ENCODE measurements around the gene MORC4. TPM values are rescaled to one million over a fixed set of nuclear protein-coding genes. Genes with fewer than 3 reads are reported as not detected.

Gene MORC4
- total RNA-seq, 1 donor from 2014 or later, result 17.9 TPM

DNA sequence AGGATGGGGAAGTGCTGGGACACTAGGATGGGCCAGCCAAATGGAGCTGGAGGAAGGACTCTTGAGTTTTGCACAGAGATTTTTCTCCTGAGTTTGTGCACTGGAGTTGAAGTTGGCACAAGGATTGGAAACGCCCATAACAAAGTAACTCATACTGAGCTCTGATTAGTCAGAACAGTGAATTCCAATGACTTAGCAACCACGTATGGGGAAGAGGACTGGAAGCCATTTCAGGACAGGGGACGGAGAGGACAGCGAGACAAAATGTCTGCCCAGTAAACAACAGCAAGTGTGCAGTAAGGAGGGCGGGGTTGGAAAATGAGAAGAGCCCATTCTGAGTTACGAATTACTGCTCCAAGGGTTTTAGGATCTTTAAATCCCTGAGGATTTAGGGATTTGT lies 102.8 kb downstream of the MORC4 start:
- TF ChIP-seq, protein P1, sequence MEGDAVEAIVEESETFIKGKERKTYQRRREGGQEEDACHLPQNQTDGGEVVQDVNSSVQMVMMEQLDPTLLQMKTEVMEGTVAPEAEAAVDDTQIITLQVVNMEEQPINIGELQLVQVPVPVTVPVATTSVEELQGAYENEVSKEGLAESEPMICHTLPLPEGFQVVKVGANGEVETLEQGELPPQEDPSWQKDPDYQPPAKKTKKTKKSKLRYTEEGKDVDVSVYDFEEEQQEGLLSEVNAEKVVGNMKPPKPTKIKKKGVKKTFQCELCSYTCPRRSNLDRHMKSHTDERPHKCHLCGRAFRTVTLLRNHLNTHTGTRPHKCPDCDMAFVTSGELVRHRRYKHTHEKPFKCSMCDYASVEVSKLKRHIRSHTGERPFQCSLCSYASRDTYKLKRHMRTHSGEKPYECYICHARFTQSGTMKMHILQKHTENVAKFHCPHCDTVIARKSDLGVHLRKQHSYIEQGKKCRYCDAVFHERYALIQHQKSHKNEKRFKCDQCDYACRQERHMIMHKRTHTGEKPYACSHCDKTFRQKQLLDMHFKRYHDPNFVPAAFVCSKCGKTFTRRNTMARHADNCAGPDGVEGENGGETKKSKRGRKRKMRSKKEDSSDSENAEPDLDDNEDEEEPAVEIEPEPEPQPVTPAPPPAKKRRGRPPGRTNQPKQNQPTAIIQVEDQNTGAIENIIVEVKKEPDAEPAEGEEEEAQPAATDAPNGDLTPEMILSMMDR (IDR thresholded peaks at IDR 0.05), result no peak
- no peak for TF ChIP-seq POLR2AphosphoS5 (IDR thresholded peaks at IDR 0.05; ENCODE audit: insufficient read depth in 1 of 2, low read depth in 1 of 2)
- no peak for TF ChIP-seq POLR2A (IDR thresholded peaks at IDR 0.05)
- DNase-seq (ENCODE audit: extremely low spot score in 2 of 2), result peak in 1 of 2 donors; percentile 11
- Histone ChIP-seq H3K27ac (no peak overlapping the region), H3K4me3 (no peak overlapping the region), H3K36me3 (no peaks in the 10 kb centered on the region), H3K9me3 (no peaks in the 10 kb centered on the region), H3K4me1 (peaks cover 11% of the 10 kb centered on the region), H3K27me3 (no peaks in the 10 kb centered on the region)
- intact Hi-C loops (cut with DNase I), result no loop called here

GRCh38 chrX:106894978-106895452 lies 105.0 kb downstream of the MORC4 start:
- no peak for TF ChIP-seq POLR2A (IDR thresholded peaks at IDR 0.05)
- TF ChIP-seq, protein P1 (IDR thresholded peaks at IDR 0.05), result no peak
- Histone ChIP-seq H3K36me3 (no peaks in the 10 kb centered on the region), H3K27me3 (no peaks in the 10 kb centered on the region), H3K9me3 (no peaks in the 10 kb centered on the region), H3K4me1 (peaks cover 11% of the 10 kb centered on the region), H3K27ac (peak overlapping the region; percentile 61), H3K4me3 (no peak overlapping the region)
- intact Hi-C loops (cut with DNase I), result no loop called here
- DNase-seq (ENCODE audit: extremely low spot score in 2 of 2), result peak in 1 of 2 donors; percentile 70

DNA sequence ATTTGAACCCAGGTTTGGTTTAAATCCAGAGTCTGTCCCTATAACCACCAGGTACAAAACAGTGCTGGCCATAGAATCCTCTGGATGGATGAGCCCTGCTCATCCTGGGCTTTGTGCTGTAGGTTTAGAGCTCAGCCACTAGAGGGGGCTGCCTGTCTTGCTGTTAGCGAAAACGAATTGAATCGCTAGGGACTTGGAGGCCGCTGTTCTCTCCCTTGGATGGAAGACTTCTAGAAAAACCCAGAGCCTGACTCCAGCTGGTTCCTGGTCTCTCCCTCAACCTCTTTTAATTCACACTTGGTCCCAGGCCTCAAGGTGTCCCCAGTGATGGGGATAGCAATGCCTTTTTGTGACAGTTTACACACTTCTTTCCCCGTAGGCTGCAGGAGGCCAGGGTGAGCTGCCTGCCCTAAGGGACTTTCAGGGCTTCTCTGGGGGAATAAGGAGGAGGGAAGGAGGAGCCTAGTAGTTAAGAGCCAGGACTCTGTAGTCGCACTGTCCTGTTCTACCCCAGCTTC lies 105.6 kb downstream of the MORC4 start:
- intact Hi-C loops (cut with DNase I), result no loop called here

GRCh38 chrX:106891762-106892460 lies 108.1 kb downstream of the MORC4 start:
- DNase-seq (ENCODE audit: extremely low spot score in 2 of 2), result peak in 1 of 2 donors; percentile 67
- TF ChIP-seq, protein P1 (IDR thresholded peaks at IDR 0.05), result no peak
- TF ChIP-seq POLR2A (IDR thresholded peaks at IDR 0.05) (no peak), POLR2AphosphoS5 (IDR thresholded peaks at IDR 0.05; ENCODE audit: insufficient read depth in 1 of 2, low read depth in 1 of 2) (no peak)
- H3K36me3 ChIP-seq, result no peaks in the 10 kb centered on the region

More for the DNA sequence above, 105.6 kb downstream of the MORC4 start:
- Histone ChIP-seq H3K27me3 (no peaks in the 10 kb centered on the region), H3K4me3 (no peak overlapping the region), H3K9me3 (no peaks in the 10 kb centered on the region), H3K27ac (peak overlapping the region; percentile 61), H3K36me3 (no peaks in the 10 kb centered on the region), H3K4me1 (peaks cover 11% of the 10 kb centered on the region)
- DNase-seq (ENCODE audit: extremely low spot score in 2 of 2), result peak in 1 of 2 donors; percentile 77
- TF ChIP-seq, protein P1 (IDR thresholded peaks at IDR 0.05), result peak; percentile 31 to 68 (median 48)
- no peak for TF ChIP-seq POLR2A (IDR thresholded peaks at IDR 0.05)

More at GRCh38 chrX:106891762-106892460, 108.1 kb downstream of the MORC4 start:
- no peak overlapping the region for H3K27ac ChIP-seq
- peaks cover 11% of the 10 kb centered on the region for H3K4me1 ChIP-seq
- intact Hi-C loops (cut with DNase I), result no loop called here
- H3K27me3 ChIP-seq, result no peaks in the 10 kb centered on the region
- H3K9me3 ChIP-seq, result no peaks in the 10 kb centered on the region
- no peak overlapping the region for H3K4me3 ChIP-seq

Other genes with a start within 250 kb of the MORC4 start
- 4.7 TPM for gene TBC1D8B, start 197.5 kb downstream of the MORC4 start, total RNA-seq
- not detected for gene RIPPLY1, start 96.9 kb downstream of the MORC4 start, total RNA-seq
- gene CLDN2, start 79.8 kb downstream of the MORC4 start, total RNA-seq, result not detected
- 11.5 TPM for gene RBM41, start 118.6 kb upstream of the MORC4 start, total RNA-seq
- 10.6 TPM for gene NUP62CL, start 206.2 kb upstream of the MORC4 start, total RNA-seq
- gene DNAAF6, start 206.4 kb upstream of the MORC4 start, total RNA-seq, result not detected

All from vagina (tissue), 2 donors.